IMR-90 (cell line): ENCODE measurements around the gene PEX14. TPM values are rescaled to one million over a fixed set of nuclear protein-coding genes. Genes with fewer than 3 reads are reported as not detected.

Source experiments
- ATAC-seq: fragments of 200-7000 bp; cut with Tn5 transposase; 2 replicates; pipeline ENCODE4 v1.9.1; 2020; ENCODE audit warnings: low read depth, mild to moderate bottlenecking, moderate library complexity
- BruUV-seq: library from RNA; stranded (reverse); fragments of 400-500 nt; replicated peaks from 2 replicates; lab custom pipeline; 2021; lab: Mats Ljungman, UMichigan
- CTCF ChIA-PET: fragments of 300-600 bp; formaldehyde crosslinking; extraction: SDS; loops from one replicate; lab custom pipeline; 2021; ENCODE audit warnings: antibody characterized with exemption; lab: Yijun Ruan, JAX
- POLR2A ChIA-PET: fragments of 300-600 bp; sonication (Branson Sonifier 250); formaldehyde crosslinking; loops from one replicate; lab custom pipeline; 2022; ENCODE audit warnings: antibody characterized with exemption; ENCODE audit not compliant: unreplicated experiment; lab: Charles Lee
- DNase-seq: peaks from one replicate; pipeline ENCODE4 v3.0.0; 2013
- H2AFZ ChIP-seq: replicated peaks from 2 replicates; pipeline ENCODE3; 2013; ENCODE audit warnings: low read length, mild to moderate bottlenecking; ENCODE audit not compliant: poor library complexity
- H2AK5ac ChIP-seq: 2 replicates; pipeline ENCODE4 v1.6.1; 2013; ENCODE audit warnings: low read depth, low read length, inconsistent platforms
- H2AK9ac ChIP-seq: replicated peaks from 2 replicates; pipeline ENCODE3; 2013; ENCODE audit warnings: mild to moderate bottlenecking, low read depth, low read length, moderate library complexity; ENCODE audit not compliant: poor library complexity
- H2BK120ac ChIP-seq: 2 replicates; pipeline ENCODE4 v1.6.1; 2013; ENCODE audit warnings: low read depth, low read length, inconsistent platforms
- H2BK15ac ChIP-seq: 3 replicates; pipeline ENCODE4 v1.6.1; 2013; ENCODE audit warnings: low read depth, low read length, inconsistent platforms
- H2BK20ac ChIP-seq: 2 replicates; pipeline ENCODE4 v1.6.1; 2013; ENCODE audit warnings: low read depth, mild to moderate bottlenecking, inconsistent platforms, low read length, moderate library complexity
- H2BK5ac ChIP-seq: 2 replicates; pipeline ENCODE4 v1.6.1; 2013; ENCODE audit warnings: mild to moderate bottlenecking, low read depth, low read length, inconsistent platforms; ENCODE audit not compliant: poor library complexity, severe bottlenecking
- H3K14ac ChIP-seq: replicated peaks from 2 replicates; pipeline ENCODE4 v1.6.1; 2013; ENCODE audit warnings: low read depth, low read length, inconsistent platforms
- H3K18ac ChIP-seq: 2 replicates; pipeline ENCODE4 v1.6.1; 2013; ENCODE audit warnings: low read depth, low read length, control low read depth
- H3K23ac ChIP-seq: 2 replicates; pipeline ENCODE4 v1.6.1; 2013; ENCODE audit warnings: low read depth, low read length, inconsistent platforms
- H3K27ac ChIP-seq: 2 replicates; pipeline ENCODE4 v1.5.1; 2013; ENCODE audit warnings: mild to moderate bottlenecking, control low read depth, low read length; ENCODE audit not compliant: insufficient read depth
- H3K27me3 ChIP-seq: 2 replicates; pipeline ENCODE4 v1.6.1; 2013; ENCODE audit warnings: low read length; ENCODE audit not compliant: control insufficient read depth, insufficient read depth
- H3K36me3 ChIP-seq: 2 replicates; pipeline ENCODE4 v1.6.1; 2013; ENCODE audit warnings: low read length, mixed read lengths; ENCODE audit not compliant: control insufficient read depth, insufficient read depth
- H3K4ac ChIP-seq: 2 replicates; pipeline ENCODE4 v1.6.1; 2013; ENCODE audit warnings: low read depth, low read length, inconsistent platforms
- H3K4me1 ChIP-seq: 2 replicates; pipeline ENCODE4 v1.6.1; 2013; ENCODE audit warnings: low read length, mixed read lengths; ENCODE audit not compliant: control insufficient read depth, insufficient read depth
- H3K4me2 ChIP-seq: 2 replicates; pipeline ENCODE4 v1.6.1; 2013; ENCODE audit warnings: low read depth, mild to moderate bottlenecking, control low read depth, low read length, moderate library complexity
- H3K4me3 ChIP-seq: 2 replicates; pipeline ENCODE4 v1.5.1; 2013; ENCODE audit warnings: low read depth, mild to moderate bottlenecking, control low read depth, low read length, moderate library complexity; ENCODE audit not compliant: insufficient read depth
- H3K56ac ChIP-seq: 2 replicates; pipeline ENCODE4 v1.6.1; 2013; ENCODE audit warnings: low read length, inconsistent platforms; ENCODE audit not compliant: insufficient read depth; ENCODE audit errors: extremely low read depth
- H3K79me1 ChIP-seq, 2 experiments: 2 replicates each; pipeline ENCODE4 v1.6.1; 2013; ENCODE audit warnings: low read length in 2 of 2, inconsistent platforms in 1 of 2, low read depth in 1 of 2
- H3K9ac ChIP-seq: 2 replicates; pipeline ENCODE4 v1.6.1; 2013; ENCODE audit warnings: low read depth, low read length, control low read depth
- H3K9me1 ChIP-seq: 2 replicates; pipeline ENCODE4 v1.6.1; 2013; ENCODE audit warnings: low read length, inconsistent platforms; ENCODE audit not compliant: insufficient read depth
- H3K9me3 ChIP-seq: 2 replicates; pipeline ENCODE4 v1.6.1; 2013; ENCODE audit warnings: low read length; ENCODE audit not compliant: control insufficient read depth, insufficient read depth
- H4K20me1 ChIP-seq: 2 replicates; pipeline ENCODE4 v1.6.1; 2013; ENCODE audit warnings: low read length, inconsistent platforms; ENCODE audit not compliant: insufficient read depth
- H4K5ac ChIP-seq: 2 replicates; pipeline ENCODE4 v1.6.1; 2013; ENCODE audit warnings: mild to moderate bottlenecking, low read depth, low read length, control low read depth
- H4K8ac ChIP-seq, 2 experiments: 2 replicates each; pipeline ENCODE4 v1.6.1; 2013; ENCODE audit warnings: low read depth in 2 of 2, low read length in 2 of 2, control low read depth in 1 of 2, inconsistent platforms in 1 of 2
- H4K91ac ChIP-seq: 2 replicates; pipeline ENCODE4 v1.6.1; 2013; ENCODE audit warnings: low read depth, low read length, inconsistent platforms; ENCODE audit not compliant: insufficient read depth
- POLR2A ChIP-seq: IDR thresholded peaks from 2 replicates; pipeline ENCODE4 v1.6.1; 2012; ENCODE audit warnings: mild to moderate bottlenecking, low read depth, low read length
- RAD21 ChIP-seq: IDR thresholded peaks from 2 replicates; pipeline ENCODE4 v1.6.1; 2012; ENCODE audit warnings: low read length, improper control_type of control experiment
- RCOR1 ChIP-seq: IDR thresholded peaks from 2 replicates; pipeline ENCODE4 v1.6.1; 2012; ENCODE audit warnings: mild to moderate bottlenecking, low read length, improper control_type of control experiment; ENCODE audit not compliant: insufficient replicate concordance
- RFX5 ChIP-seq: IDR thresholded peaks from 2 replicates; pipeline ENCODE4 v1.8.0; 2012; ENCODE audit warnings: low read depth, mild to moderate bottlenecking, low read length, moderate library complexity
- WGBS, 2 experiments: methylation state at CpG; one replicate each; pipeline versions ENCODE4 v1.1.5 to v1.1.7; 2013; ENCODE audit warnings: missing lambda C conversion rate in 2 of 2; ENCODE audit not compliant: insufficient read length in 1 of 2; ENCODE audit errors: extremely low coverage in 2 of 2; 5-methylcytosine and 5-hydroxymethylcytosine counted together
- dilution Hi-C: fragments of 300-500 bp; cut with HindIII; formaldehyde crosslinking; loops from one replicate; pipeline ENCODE4 v1.14.3; 2018; ENCODE audit warnings: low sequenced_read_pairs; ENCODE audit not compliant: unreplicated experiment
- in situ Hi-C: fragments of 300-500 bp; cut with MboI; formaldehyde crosslinking; loops from 3 replicates; pipeline ENCODE4 v1.14.3; 2019; ENCODE audit warnings: low sequenced_read_pairs, inconsistent platforms, mixed read lengths
- intact Hi-C: fragments of 100-400 bp; cut with micrococcal nuclease; formaldehyde crosslinking; loops from 2 replicates; pipeline ENCODE4 v1.10.0; 2022
- polyA plus RNA-seq, 3 experiments: library from polyadenylated mRNA; depleted of rRNA; stranded (reverse); fragments of >200 nt; gene quantifications; 2 replicates each; pipeline ENCODE4 v1.2.3, GENCODE V29; 2012; ENCODE audit warnings: low replicate concordance in 1 of 3
- total RNA-seq: library from RNA; depleted of rRNA; stranded (reverse); fragments of >200 nt; gene quantifications from 2 replicates; pipeline ENCODE4 v1.2.3, GENCODE V29; 2012

PEX14 gene
- total and polyA plus RNA-seq, 2 of the 4 experiments (the other 2 are of a cell fraction) = 9.5 to 22.5 TPM

GRCh38 chr1:10637834-10638558, 163.2 kb downstream of the PEX14 start (continued):
- TF ChIP-seq RFX5 = no peak

- Histone ChIP-seq H3K27ac (no peak overlapping the region), H3K9ac (no peak overlapping the region), H3K23ac (no peak overlapping the region), H3K36me3 (no peaks in the 10 kb centered on the region), H3K18ac (no peak overlapping the region), H2BK5ac (no peak overlapping the region), H2BK120ac (no peak overlapping the region), H3K4me1 (peaks cover 4% of the 10 kb centered on the region), H4K5ac (no peak overlapping the region), H3K14ac (no peak overlapping the region), H3K4me3 (no peak overlapping the region), H2AK5ac (no peak overlapping the region), H4K8ac (no peak overlapping the region), H2AK9ac (no peak overlapping the region), H2AFZ (peak overlapping the region; percentile 69), H2BK20ac (no peak overlapping the region), H4K20me1 (no peaks in the 10 kb centered on the region), H3K9me1 (no peaks in the 10 kb centered on the region), H3K9me3 (peaks cover 3% of the 10 kb centered on the region; the same call in 1 of the 2 replicates), H3K27me3 (peaks cover 8% of the 10 kb centered on the region; the same call in 1 of the 2 replicates), H4K91ac (no peak overlapping the region), H3K56ac (no peak overlapping the region), H3K4me2 (no peak overlapping the region), H2BK15ac (no peak overlapping the region), H3K79me1 (no peaks in the 10 kb centered on the region), H3K4ac (no peak overlapping the region)
- BruUV-seq = no TSS peak
- POLR2A ChIA-PET = no interaction called here
- ATAC-seq (no peak), DNase-seq (no peak)
- dilution Hi-C loops (no loop called here), intact Hi-C loops (no loop called here), in situ Hi-C loops (no loop called here)
- CTCF ChIA-PET = no interaction called here
- WGBS, 2 experiments = 28% methylated on average over 25 of the region's 57 CpGs; no CpG with 5 or more reads in 1 of the 2 experiments
- no peak for TF ChIP-seq RAD21
- TF ChIP-seq RCOR1 = no peak
- TF ChIP-seq POLR2A = no peak
Observed at GRCh38 chr1:10638559-10639005, 163.8 kb downstream of the PEX14 start.
